Nephron progenitor cell (in vitro differentiated cells): ENCODE data around the gene DKK3.

ENCODE experiments used
- DNase-seq: peaks from one replicate; pipeline ENCODE4 v3.0.0; 2021
- H3K27ac Mint-ChIP-seq: 2 replicates; pipeline ENCODE4 v1.8.0; 2021; ENCODE audit warnings: mild to moderate bottlenecking, moderate library complexity, mixed read lengths
- H3K27me3 Mint-ChIP-seq: 2 replicates; pipeline ENCODE4 v1.8.0; 2021; ENCODE audit warnings: mild to moderate bottlenecking, low read depth, mixed read lengths; ENCODE audit not compliant: poor library complexity
- H3K36me3 Mint-ChIP-seq: 2 replicates; pipeline ENCODE4 v1.8.0; 2021; ENCODE audit warnings: low read depth, mixed read lengths
- H3K4me1 Mint-ChIP-seq: 2 replicates; pipeline ENCODE4 v1.8.0; 2021; ENCODE audit warnings: mixed read lengths
- H3K4me3 Mint-ChIP-seq: 2 replicates; pipeline ENCODE4 v1.8.0; 2021; ENCODE audit warnings: mild to moderate bottlenecking, moderate library complexity, mixed read lengths
- H3K9me3 Mint-ChIP-seq: 2 replicates; pipeline ENCODE4 v1.8.0; 2021; ENCODE audit warnings: mild to moderate bottlenecking, moderate library complexity, mixed read lengths
- TF ChIP-seq, protein P1 (sequence below): fragments of 200-600 bp; sonication (generic); IDR thresholded peaks from 2 replicates; pipeline ENCODE4 v1.5.0; 2021; ENCODE audit warnings: antibody characterized with exemption

The DKK3 gene

DNA sequence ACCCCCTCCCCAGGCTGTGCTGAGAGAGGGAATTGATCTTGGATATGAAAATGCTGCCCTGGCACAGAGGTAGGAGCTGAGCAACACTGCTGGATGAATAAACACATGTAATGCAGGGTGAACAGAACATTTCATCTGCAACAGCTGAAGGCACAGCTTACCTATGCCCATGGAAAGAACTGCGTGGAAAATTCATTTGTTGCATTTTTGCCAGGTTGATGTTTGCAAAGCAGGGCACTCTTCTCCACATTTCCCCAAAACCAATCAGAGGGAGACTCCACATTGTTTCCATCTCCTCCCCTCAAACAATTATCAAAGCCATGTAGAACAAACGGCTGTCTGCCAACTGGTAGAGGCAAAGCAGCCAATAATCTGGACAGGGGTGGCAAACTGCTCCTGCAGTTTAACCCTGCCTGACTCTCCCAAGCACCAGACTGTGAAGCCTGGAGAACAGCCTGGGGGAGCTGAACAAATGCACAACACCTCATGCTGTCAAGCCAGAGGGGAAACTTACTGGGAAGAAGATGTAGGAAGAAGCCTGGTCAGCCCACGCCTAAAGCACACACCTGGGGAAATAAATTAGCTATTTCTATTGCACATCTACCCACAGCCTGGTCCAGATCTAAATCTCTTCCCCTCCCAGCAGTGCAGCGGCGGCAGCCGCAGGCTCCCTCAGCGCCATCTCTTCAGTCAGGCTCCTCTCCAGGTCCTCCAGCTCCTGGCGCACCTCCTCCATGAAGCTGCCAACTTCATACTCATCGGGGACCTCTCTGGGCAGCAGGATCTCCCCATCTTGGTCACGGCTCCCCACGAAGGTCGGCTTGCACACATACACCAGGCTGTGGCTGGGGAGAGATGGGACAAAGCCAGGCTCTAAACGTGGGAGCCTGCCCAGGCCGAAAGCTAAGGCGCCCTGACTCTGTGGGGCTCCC is 44.3 kb downstream of the DKK3 start:
- Mint-ChIP-seq H3K4me3 (no peak overlapping the region), H3K9me3 (peaks cover 5% of the 10 kb centered on the region), H3K4me1 (peaks cover 19% of the 10 kb centered on the region), H3K36me3 (peaks cover 8% of the 10 kb centered on the region), H3K27ac (no peak overlapping the region), H3K27me3 (no peaks in the 10 kb centered on the region)
- TF ChIP-seq, protein P1, sequence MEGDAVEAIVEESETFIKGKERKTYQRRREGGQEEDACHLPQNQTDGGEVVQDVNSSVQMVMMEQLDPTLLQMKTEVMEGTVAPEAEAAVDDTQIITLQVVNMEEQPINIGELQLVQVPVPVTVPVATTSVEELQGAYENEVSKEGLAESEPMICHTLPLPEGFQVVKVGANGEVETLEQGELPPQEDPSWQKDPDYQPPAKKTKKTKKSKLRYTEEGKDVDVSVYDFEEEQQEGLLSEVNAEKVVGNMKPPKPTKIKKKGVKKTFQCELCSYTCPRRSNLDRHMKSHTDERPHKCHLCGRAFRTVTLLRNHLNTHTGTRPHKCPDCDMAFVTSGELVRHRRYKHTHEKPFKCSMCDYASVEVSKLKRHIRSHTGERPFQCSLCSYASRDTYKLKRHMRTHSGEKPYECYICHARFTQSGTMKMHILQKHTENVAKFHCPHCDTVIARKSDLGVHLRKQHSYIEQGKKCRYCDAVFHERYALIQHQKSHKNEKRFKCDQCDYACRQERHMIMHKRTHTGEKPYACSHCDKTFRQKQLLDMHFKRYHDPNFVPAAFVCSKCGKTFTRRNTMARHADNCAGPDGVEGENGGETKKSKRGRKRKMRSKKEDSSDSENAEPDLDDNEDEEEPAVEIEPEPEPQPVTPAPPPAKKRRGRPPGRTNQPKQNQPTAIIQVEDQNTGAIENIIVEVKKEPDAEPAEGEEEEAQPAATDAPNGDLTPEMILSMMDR, result no peak
- no peak for DNase-seq

DNA sequence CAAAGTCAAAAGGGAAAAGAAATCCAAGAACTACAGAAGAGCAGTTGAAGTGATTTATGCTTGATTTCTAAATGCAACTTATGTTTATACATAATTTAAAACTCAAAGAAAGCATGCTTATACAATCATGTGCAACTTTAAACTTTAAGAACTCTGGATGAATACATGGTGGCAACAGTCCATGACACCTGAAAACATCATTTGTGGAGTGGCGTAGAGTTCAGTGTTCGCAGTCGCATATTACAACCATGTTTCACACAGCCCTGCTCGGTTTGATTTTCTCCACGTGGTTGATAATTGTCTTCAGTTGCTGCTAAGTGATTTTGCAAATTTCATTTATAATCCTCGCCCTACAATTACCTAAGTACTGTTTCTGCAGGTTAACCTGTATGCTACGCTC is 45.4 kb downstream of the DKK3 start:
- no peak overlapping the region for H3K4me3 Mint-ChIP-seq
- H3K27me3 Mint-ChIP-seq, result no peaks in the 10 kb centered on the region
- peaks cover 5% of the 10 kb centered on the region for H3K9me3 Mint-ChIP-seq

DNA sequence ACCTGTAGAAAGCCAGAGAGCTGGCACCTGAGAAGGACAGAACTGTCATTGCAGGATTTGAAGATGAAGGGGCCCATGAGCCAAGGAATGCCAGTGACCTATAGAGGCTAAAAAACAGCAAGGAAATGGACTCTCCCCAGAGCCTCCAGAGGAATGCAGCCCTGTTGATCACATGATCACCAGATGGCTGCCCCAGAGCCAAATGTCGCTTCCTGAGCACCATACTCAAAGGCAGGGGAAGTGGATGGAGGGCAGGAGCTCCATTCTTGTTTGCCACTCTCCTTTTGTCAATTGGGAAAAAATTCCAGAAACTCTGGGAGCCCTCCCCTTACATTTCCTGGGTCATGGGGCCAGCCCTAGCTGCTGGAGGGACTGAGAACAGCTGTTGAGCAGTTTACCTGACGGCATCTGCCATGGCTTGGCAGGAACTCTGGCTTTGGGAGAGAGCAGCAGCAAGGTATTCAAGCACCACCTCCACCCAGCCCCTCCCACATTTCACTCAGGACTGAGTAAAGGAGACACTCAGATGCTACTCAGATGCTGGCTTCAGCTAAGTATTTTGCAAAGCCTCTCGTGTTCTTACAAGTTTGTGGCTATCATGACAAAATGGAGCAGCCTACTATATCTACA is 46.9 kb downstream of the DKK3 start:
- no peak for DNase-seq

More for the DNA sequence above, 45.4 kb downstream of the DKK3 start:
- no peak for DNase-seq
- TF ChIP-seq, protein P1, result no peak
- H3K36me3 Mint-ChIP-seq, result peaks cover 8% of the 10 kb centered on the region
- no peak overlapping the region for H3K27ac Mint-ChIP-seq
- peaks cover 27% of the 10 kb centered on the region for H3K4me1 Mint-ChIP-seq

DNA sequence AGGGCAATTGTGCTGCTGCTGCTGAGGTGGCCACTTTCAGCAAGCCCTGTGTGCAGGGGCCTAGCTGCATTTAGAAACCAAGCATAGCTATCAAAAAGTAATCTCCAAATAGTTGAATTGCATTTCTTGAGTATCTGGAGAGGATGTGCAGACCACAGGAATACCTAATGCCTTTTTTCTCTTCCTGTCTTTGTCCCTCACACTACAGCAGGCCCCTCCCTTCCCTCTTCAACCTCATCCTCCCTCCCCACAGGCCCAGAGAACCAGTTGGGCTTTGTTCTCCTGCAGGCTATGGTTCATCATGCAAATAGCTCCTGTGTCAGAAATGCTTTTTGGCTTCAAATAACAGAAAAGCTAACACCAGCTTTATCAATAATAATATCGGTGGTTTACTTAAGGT is 47.7 kb downstream of the DKK3 start:
- Mint-ChIP-seq H3K27me3 (no peaks in the 10 kb centered on the region), H3K36me3 (peaks cover 22% of the 10 kb centered on the region), H3K9me3 (peaks cover 5% of the 10 kb centered on the region), H3K4me3 (no peak overlapping the region), H3K27ac (no peak overlapping the region), H3K4me1 (peaks cover 26% of the 10 kb centered on the region)
- DNase-seq, result no peak
- TF ChIP-seq, protein P1, result no peak

More for the DNA sequence above, 46.9 kb downstream of the DKK3 start:
- TF ChIP-seq, protein P1, result no peak
- H3K27ac Mint-ChIP-seq, result no peak overlapping the region
- H3K4me1 Mint-ChIP-seq, result peaks cover 27% of the 10 kb centered on the region
- peaks cover 5% of the 10 kb centered on the region for H3K9me3 Mint-ChIP-seq
- H3K4me3 Mint-ChIP-seq, result no peak overlapping the region
- no peaks in the 10 kb centered on the region for H3K27me3 Mint-ChIP-seq
- peaks cover 13% of the 10 kb centered on the region for H3K36me3 Mint-ChIP-seq

DNA sequence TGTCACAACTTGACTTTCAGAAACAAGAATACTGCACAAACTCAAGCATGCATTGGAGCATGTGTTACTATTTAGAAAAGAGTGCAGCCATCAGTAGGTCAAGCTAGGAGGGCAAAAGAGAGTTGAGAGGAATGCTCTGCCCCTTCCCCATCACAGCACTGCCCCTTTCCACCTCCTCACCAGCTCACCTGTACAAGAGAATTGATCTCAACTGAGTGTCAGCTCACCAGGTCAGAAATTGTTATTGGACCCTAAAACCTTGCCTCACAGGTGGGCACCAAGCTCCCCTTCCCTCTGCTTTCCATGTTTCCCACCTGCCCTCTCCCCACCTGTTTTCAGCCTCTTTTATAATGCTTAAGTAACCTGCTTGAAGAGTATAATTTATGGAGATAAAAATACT is 48.8 kb downstream of the DKK3 start:
- TF ChIP-seq, protein P1, result no peak
- peaks cover 18% of the 10 kb centered on the region for H3K4me1 Mint-ChIP-seq
- no peaks in the 10 kb centered on the region for H3K27me3 Mint-ChIP-seq
- H3K9me3 Mint-ChIP-seq, result peaks cover 5% of the 10 kb centered on the region
- no peak for DNase-seq
- no peak overlapping the region for H3K4me3 Mint-ChIP-seq
- peaks cover 29% of the 10 kb centered on the region for H3K36me3 Mint-ChIP-seq
- H3K27ac Mint-ChIP-seq, result no peak overlapping the region
